Tibial nerve (tissue), 3 donors: ENCODE measurements around the gene ALG6.

Experiments
- POLR2A ChIP-seq, 2 donors: fragments of 450-650 bp; IDR thresholded peaks; one replicate each; pipeline ENCODE4 v1.6.1; 2017; ENCODE audit warnings: antibody characterized with exemption in 2 of 2, mild to moderate bottlenecking in 2 of 2, moderate library complexity in 2 of 2
- TF ChIP-seq, protein P1 (sequence below), 5 experiments: fragments of 200-600 bp in 3 of 5; fragments of 450-650 bp in 2 of 5; sonication (generic) in 3 of 5; IDR thresholded peaks; one replicate each; pipeline ENCODE4 v1.5.1; 2016 to 2019; ENCODE audit warnings: antibody characterized with exemption in 5 of 5, mild to moderate bottlenecking in 3 of 5, moderate library complexity in 2 of 5

DNA sequence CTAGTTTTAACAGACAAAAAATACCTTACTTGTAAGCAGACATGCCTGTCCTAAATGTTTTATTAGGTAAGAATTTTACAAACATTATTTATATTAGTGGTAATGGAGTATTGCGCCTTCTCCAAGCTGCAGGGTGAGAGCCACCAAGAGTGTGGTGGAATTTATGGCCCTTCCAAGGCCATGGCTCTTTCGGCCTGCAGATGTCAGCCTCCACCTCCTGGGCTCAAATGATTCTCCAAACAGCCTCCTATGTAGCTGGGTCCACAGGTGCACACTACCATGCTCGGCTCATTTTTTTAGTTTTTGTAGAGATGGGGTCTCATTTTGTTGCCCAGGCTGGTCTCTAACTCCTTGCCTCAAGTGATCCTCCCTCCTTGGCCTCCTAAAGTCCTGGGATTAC is 99.3 kb downstream of the ALG6 start:
- TF ChIP-seq, protein P1, sequence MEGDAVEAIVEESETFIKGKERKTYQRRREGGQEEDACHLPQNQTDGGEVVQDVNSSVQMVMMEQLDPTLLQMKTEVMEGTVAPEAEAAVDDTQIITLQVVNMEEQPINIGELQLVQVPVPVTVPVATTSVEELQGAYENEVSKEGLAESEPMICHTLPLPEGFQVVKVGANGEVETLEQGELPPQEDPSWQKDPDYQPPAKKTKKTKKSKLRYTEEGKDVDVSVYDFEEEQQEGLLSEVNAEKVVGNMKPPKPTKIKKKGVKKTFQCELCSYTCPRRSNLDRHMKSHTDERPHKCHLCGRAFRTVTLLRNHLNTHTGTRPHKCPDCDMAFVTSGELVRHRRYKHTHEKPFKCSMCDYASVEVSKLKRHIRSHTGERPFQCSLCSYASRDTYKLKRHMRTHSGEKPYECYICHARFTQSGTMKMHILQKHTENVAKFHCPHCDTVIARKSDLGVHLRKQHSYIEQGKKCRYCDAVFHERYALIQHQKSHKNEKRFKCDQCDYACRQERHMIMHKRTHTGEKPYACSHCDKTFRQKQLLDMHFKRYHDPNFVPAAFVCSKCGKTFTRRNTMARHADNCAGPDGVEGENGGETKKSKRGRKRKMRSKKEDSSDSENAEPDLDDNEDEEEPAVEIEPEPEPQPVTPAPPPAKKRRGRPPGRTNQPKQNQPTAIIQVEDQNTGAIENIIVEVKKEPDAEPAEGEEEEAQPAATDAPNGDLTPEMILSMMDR (IDR thresholded peaks at IDR 0.05): no peak
- TF ChIP-seq POLR2A (IDR thresholded peaks at IDR 0.05): no peak
